ENCODE data around the gene MFSD12.

MFSD12 gene

DNA sequence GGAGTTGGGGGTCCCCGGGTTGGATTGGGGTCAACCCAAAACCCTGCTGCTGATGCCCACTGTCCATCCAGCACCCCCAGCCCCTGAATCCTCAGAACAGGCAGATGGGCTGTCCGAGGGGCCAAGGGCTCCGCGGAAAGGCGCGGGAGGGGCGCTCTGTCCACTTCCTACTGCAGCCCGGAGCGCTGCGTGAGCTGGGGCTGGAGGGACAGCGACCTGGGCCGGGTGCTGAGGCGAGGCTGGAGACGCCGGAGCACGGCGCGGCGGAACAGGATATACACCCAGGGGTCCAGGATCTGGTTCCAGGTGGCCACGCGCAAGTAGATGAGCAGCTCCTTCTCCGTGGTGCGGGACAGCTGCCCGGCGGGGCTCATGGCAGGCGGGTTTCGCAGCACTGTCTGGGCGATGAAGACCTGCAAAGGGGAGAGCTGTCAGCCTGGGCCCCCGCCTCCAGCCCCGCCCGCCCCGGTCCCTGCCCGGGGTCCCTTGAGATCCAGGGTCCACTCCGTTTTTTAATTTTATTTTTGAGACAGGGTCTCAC is 38.2 kb upstream of the MFSD12 start:
- H3K36me3 ChIP-seq (replicated peaks) = peaks cover 10% of the 10 kb centered on the region
- no peak for DNase-seq
- in situ Hi-C loops (cut with HindIII; ENCODE audit: low pct_ligation_motif_present, low sequenced_read_pairs) = no loop called here

DNA sequence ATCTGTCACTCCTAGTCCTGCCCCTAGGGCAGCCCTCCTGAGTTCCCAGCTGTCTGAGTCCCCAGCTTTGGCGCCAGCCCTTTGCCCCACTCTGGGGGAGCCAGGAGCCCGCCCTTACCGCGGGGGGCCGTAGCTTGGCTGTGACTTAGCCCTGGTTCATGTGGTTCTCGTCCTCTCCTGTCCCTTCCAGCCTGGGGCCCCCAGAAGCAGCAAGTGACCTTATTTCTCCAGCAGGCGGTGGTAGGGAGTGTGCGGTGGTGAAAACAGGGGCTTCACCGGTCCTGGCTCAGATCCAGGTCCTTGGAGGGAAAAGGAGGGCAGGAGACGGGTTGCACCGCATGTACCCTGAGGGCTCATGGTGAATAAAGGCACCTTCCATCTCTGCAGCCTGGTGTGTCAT is 35.8 kb upstream of the MFSD12 start:
- Histone ChIP-seq H3K36me3 (replicated peaks) (no peaks in the 10 kb centered on the region), H3K4me3 (ENCODE audit: low read depth, low read length) (no peak overlapping the region), H3K27ac (no peak overlapping the region), H3K27me3 (replicated peaks) (no peaks in the 10 kb centered on the region)
- in situ Hi-C loops (cut with HindIII; ENCODE audit: low pct_ligation_motif_present, low sequenced_read_pairs) = no loop called here
- TF ChIP-seq, protein P1, sequence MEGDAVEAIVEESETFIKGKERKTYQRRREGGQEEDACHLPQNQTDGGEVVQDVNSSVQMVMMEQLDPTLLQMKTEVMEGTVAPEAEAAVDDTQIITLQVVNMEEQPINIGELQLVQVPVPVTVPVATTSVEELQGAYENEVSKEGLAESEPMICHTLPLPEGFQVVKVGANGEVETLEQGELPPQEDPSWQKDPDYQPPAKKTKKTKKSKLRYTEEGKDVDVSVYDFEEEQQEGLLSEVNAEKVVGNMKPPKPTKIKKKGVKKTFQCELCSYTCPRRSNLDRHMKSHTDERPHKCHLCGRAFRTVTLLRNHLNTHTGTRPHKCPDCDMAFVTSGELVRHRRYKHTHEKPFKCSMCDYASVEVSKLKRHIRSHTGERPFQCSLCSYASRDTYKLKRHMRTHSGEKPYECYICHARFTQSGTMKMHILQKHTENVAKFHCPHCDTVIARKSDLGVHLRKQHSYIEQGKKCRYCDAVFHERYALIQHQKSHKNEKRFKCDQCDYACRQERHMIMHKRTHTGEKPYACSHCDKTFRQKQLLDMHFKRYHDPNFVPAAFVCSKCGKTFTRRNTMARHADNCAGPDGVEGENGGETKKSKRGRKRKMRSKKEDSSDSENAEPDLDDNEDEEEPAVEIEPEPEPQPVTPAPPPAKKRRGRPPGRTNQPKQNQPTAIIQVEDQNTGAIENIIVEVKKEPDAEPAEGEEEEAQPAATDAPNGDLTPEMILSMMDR (IDR thresholded peaks at IDR 0.05; ENCODE audit: low read depth, low read length, missing control alignments) = peak; percentile 45
- no peak for DNase-seq

More for the DNA sequence above, 38.2 kb upstream of the MFSD12 start:
- Histone ChIP-seq H3K4me3 (ENCODE audit: low read depth, low read length) (no peak overlapping the region), H3K27ac (no peak overlapping the region), H3K27me3 (replicated peaks) (no peaks in the 10 kb centered on the region)
- TF ChIP-seq, protein P1 (IDR thresholded peaks at IDR 0.05; ENCODE audit: low read depth, low read length, missing control alignments) = no peak

DNA sequence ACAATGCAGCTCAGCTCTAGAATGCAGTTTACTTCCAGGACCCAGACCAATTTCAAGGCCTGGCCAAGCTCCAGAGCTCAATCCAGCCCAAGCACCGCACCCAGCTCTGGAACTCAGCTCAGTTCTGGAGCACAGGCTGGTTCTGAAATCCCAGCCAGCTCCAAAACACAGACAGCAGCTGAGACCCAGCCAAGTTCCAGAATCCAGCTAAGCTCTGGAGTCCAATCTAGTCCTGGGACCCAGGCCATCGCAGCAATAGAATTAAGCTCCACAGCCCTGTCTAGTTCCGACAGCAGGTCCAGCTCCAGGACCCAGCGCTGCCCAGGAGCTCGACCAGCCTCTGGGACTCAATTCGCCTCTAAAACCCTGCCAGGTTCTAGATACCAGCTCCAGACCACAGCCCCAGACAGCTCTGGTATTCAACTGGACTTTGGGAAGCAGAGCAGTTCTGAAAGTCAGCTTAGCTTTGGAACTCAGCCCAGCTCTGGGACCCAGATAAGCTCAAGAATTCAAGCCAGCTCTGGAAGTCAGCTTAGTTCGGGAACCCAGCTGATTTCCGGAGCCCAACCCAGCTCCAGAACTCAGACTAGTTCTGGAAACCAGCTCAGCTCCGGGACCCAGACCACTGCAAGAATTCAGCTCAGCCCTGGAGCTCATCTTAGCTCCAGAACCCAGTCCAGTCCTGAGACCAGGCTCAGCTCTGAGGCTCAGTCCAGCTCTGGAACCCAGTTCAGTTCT is 34.7 kb upstream of the MFSD12 start:
- no peak overlapping the region for H3K27ac ChIP-seq
- H3K4me3 ChIP-seq (ENCODE audit: low read depth, low read length) = no peak overlapping the region
- in situ Hi-C loops (cut with HindIII; ENCODE audit: low pct_ligation_motif_present, low sequenced_read_pairs) = no loop called here
- DNase-seq = no peak
- no peaks in the 10 kb centered on the region for H3K27me3 ChIP-seq (replicated peaks)
- no peaks in the 10 kb centered on the region for H3K36me3 ChIP-seq (replicated peaks)
- TF ChIP-seq, protein P1 (IDR thresholded peaks at IDR 0.05; ENCODE audit: low read depth, low read length, missing control alignments) = no peak

DNA sequence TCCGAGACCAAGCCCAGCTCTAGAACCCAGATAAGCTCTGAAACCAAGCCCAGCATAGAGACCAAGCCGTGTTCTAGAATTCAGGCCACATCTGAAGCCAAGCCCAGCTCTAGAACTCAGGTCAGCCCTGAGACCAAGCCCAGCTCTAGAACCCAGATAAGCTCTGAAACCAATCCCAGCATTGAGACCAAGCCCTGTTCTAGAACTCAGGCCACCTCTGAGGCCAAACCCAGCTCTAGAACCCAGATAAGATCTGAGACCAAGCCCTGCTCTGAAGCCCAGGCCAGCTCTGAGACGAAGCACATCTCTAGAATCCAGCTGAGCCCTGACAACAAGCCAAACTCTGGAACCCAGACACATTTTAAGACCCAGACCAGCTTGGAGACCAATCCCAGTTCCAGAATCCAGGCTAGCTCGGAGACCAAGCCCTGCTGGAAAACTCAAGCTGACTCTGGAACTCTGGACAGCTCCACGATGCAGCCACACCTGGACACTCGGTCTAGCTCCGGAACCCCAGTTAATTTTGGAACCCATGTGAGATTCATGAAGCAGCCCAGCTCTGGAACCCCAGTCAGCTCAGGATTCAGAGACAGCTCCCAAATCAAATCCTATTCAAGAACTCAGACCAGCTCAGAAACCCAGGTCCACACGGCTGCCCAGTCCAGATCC is 33.7 kb upstream of the MFSD12 start:
- H3K36me3 ChIP-seq (replicated peaks) = no peaks in the 10 kb centered on the region
- no peak overlapping the region for H3K27ac ChIP-seq
- in situ Hi-C loops (cut with HindIII; ENCODE audit: low pct_ligation_motif_present, low sequenced_read_pairs) = no loop called here
- no peak for DNase-seq
- TF ChIP-seq, protein P1 (IDR thresholded peaks at IDR 0.05; ENCODE audit: low read depth, low read length, missing control alignments) = no peak
- H3K4me3 ChIP-seq (ENCODE audit: low read depth, low read length) = no peak overlapping the region
- H3K27me3 ChIP-seq (replicated peaks) = no peaks in the 10 kb centered on the region

DNA sequence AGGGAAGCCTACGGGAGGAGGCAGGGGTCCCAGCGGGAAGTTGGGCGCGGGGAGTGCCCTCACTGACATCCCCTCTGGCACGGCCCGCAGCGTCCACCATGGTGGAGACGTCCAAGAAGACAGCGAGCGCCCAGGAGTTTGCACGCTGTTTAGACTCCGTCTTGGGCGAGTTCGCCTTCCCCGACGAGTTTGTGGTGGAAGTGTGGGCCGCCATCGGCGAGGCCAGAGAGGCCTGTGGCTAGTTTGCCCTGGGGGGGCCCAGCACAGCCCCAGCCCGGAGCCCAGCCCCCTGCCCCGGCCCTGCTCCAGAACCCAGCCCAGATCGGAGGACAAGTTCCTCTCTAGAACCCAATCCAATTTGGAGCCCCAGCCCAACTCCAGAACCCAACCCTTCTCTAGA is 32.6 kb upstream of the MFSD12 start:
- TF ChIP-seq, protein P1 (IDR thresholded peaks at IDR 0.05; ENCODE audit: low read depth, low read length, missing control alignments) = no peak
- in situ Hi-C loops (cut with HindIII; ENCODE audit: low pct_ligation_motif_present, low sequenced_read_pairs) = no loop called here
- H3K27me3 ChIP-seq (replicated peaks) = no peaks in the 10 kb centered on the region

More for the DNA sequence above, 32.6 kb upstream of the MFSD12 start:
- Histone ChIP-seq H3K36me3 (replicated peaks) (no peaks in the 10 kb centered on the region), H3K27ac (no peak overlapping the region), H3K4me3 (ENCODE audit: low read depth, low read length) (no peak overlapping the region)
- DNase-seq = no peak
